Glomerular visceral epithelial cell (primary cell): ENCODE results near the gene CDC42SE2.
A peak's percentile ranks its signal among the peaks of the same experiment; 100 is the strongest.
"Not testable (repeated sequence)": the region's sequence is repeated elsewhere in the genome, so short reads cannot be mapped to it uniquely, and the experiment has no call there.

Experiments used
- DNase-seq: peaks from one replicate; pipeline ENCODE4 v3.0.0-alpha.2; 2016; ENCODE audit errors: extremely low spot score

The CDC42SE2 gene

DNA sequence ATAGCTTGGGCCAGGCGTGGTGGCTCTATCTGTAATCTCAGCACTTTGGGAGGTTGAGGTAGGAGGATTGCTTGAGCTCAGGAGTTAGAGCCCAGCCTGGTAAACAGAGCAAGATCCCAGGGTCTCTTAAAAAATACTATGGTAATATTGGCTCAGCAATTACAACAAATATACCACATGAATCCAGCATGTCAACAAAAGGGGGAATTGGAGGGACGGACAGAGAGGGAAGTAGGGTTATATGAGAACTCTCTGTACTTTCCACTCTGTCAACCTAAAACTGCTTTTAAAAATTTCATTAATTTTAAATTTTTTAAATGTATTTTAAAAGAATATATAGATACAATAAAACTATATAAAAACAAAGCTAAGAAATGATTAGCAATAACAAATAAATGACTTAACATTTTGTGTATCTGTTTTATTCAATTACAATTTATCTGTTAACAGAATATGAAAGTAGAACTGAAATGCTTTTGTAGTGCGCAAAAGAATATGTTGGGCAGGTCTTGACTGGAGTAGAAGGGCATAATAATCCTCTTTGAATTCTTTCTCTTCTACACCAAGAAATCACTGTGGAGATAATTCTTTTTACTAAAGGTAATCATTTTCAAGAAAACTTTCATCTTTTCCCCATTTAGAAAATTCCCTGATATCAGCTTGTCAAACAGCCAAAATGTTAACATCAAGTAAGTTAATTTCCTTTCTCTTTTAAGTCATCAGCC is 12.9 kb upstream of the CDC42SE2 start:
- no peak for DNase-seq

DNA sequence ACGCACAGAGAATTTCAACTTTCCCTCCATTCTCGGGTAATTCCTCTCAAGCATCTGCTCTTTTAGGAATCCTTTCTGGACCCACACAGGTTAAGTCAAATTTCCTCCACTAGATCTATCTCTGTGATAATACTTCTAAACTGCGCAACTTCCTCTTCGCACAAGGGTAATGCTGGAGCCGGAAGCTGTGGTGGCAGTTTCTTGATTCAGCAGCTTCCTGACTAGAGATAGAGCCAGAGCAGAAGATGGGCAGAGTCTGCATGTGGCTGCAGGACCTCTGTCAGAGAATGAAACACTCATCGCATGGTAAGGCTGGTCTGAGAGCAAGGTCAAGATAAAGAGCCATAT is 11.1 kb upstream of the CDC42SE2 start:
- DNase-seq = no peak

DNA sequence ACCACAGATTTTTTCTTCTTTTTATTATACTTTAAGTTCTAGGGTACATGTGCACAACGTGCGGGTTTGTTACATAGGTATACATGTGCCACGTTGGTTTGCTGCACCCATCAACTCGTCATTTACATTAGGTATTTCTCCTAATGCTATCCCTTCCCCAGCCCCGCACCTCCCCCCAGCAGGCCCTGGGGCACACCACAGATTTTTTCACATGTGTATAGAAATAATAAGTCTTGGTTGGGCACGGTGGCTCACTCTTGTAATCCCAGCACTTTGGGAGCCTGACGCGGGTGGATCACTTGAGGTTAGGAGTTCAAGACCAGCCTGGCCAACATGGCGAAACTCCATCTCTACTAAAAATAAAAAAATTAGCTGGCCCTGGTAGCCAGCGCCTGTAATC is 9.8 kb upstream of the CDC42SE2 start:
- DNase-seq = not testable (repeated sequence)

GRCh38 chr5:131254741-131255140 is 9.1 kb upstream of the CDC42SE2 start:
- DNase-seq = no peak

- DNase-seq = no peak
Observed at GRCh38 chr5:131256507-131256823, 7.4 kb upstream of the CDC42SE2 start.

- no peak for DNase-seq
Observed at GRCh38 chr5:131258733-131259132, 5.1 kb upstream of the CDC42SE2 start.

DNA sequence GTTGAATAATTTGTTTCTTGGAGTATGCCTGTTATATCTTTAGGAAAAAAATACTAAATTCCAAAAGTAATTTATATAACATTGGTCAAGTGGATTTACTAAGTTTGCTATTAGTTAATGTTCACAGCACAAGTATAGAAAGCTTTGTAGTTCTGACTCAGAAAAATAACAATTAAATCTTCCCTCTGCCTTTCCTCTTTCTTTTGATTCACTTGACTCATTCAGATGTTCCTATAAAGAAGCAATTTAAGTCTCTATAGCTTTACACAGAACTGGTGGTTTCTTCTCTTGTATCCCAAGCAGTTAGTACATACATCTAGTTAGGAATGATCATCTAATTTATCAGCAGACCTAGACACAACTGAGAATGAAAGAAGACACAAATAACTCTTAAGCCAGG is 4.5 kb upstream of the CDC42SE2 start:
- DNase-seq = no peak

DNA sequence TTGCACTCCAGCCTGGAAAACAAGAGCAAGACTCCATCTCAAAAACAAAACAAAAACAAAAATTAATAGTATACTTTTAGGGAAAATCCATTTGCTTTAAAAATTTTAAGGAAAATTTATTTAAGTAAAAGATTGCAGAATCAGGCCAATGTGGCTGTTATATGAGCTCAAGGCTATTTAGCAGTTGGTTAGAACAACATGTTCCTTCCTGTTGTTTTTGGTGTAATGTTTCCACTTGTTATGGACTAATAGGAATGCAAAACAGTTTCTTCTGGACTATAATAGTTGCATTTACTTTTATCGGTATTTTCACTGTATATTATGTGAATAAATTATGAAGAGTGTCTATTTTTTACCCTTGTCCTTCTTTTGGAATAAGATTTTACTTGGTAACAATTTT is 3.0 kb upstream of the CDC42SE2 start:
- DNase-seq = no peak

DNA sequence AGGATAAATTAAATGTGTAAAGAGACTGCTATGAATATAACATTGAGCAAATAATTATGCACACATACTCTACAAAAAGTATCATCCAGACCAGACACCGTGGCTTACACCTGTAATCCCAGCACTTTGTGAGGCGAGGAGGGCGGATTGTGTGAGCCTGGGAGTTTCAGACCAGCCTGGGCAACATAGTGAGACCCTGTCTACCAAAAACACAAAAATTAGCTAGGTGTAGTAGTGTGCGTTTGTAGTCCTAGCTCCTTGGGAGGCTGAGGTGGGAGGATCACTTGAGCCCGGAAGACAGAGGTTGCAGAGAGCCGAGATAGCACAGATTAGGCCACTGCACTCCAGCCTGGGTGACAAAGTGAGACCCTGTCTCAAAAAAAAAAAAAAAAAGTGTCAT is 2.4 kb upstream of the CDC42SE2 start:
- no peak for DNase-seq

GRCh38 chr5:131262953-131263541 is 806 bp upstream of the CDC42SE2 start:
- peak; percentile 20 for DNase-seq

DNA sequence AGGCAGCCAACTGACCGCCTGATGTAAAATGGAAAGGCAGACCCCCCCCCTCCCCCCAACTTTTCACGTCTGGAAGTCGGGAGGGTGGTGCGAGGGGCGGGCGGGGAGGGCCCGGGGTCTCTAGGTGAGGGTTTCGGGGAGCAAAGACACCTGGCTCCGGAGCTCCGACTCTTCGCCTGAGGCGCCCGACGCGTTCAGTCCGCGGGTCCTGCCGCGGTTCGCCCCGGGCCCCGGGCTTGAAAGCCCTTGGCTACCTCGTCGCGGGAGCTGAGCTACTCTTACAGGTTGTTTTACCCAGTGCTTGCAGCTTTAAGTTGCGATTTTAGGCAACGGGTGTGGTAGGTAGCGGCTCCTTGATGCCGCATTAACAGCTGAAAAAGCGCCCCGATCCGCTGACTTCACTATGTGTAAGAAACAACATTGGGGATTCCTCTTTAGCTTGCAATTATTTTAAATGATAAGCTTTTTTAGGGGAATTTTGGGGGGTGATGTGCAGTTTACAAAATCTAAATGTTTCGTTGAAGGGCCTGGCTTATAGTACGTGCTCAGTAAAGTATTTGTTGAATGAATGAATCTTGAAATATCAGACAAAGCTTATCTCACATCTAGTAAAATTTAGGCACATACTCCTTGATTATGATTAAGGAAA is 722 bp downstream of the CDC42SE2 start:
- peak; percentile 46 for DNase-seq

DNA sequence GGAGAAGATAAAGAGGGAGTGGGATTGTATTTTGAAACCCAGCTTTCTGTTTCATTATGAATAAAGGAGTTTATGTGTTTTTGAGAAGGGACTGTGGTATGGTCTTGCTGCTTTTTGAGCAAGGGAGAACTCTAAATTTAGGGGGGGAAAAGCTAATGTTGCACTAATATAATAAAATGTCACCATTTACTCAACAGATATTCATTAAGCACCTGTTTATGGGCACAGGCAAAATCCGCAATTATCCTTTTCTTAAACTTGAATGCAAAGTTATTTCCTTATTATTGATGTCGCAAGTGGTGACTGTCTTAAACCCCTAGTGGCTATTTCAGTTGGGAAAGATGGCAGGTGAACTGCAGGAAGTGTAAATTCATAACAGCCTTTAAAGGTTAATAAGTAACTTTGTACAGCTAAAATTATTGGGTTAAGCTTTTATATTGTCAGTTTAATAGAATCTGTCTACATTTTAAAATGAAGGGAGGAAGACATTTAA is 1.5 kb downstream of the CDC42SE2 start:
- DNase-seq = peak; percentile 64

DNA sequence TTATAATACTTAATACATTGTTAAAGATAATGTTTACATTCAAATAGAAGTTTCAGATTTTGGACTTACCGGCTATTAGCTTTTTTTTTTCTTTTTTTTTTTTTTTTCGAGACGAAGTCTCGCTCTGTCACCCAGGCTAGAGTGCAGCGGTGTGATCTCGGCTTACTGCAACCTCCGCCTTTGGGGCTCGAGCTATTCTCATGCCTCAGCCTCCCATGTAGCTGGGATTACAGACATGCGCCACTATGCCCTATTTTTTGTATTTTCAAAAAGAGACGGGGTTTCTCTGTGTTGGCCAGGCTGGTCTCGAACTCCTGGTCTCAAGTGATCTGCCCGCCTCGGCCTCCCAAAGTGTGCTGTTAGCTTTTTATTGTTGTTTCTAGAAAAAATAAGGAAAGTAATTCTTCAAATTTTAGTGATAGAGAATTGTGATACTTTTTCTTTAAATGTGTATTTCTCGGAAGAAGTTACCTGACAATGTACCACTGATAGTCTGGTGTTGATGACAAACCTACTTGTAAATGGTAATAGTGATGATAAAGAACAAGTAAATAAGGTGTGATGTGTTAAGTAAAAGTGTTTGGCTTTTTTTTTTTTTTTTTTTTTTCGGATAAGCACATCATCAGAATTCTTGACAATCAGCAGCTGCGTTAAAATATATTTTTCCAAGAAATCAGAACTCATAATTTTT is 2.7 kb downstream of the CDC42SE2 start:
- DNase-seq = no peak

GRCh38 chr5:131268758-131269370 is 5.0 kb downstream of the CDC42SE2 start:
- no peak for DNase-seq

- DNase-seq = peak; percentile 39
Observed at GRCh38 chr5:131270809-131271208, 7.0 kb downstream of the CDC42SE2 start.

- DNase-seq = not testable (repeated sequence)
Observed at GRCh38 chr5:131271888-131272287, 8.0 kb downstream of the CDC42SE2 start.

DNA sequence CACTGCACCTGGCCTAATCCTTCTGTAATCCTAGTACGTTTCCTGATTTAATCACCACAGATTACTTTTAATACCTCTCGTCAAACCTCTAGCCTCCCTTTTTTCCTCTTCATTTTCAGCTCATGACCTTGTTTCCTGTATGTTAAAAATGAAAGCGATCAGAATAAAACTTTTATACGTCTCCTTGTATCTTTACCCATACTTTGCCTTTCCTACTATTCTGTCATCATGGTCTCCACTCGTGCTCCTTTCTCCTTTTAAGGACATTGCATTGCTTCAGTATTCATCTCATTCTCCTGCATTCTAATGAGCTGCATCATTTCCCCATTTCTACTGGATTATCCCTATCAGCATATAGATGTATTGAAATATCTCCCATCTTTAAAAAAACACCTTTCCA is 8.5 kb downstream of the CDC42SE2 start:
- DNase-seq = no peak

GRCh38 chr5:131272724-131273123 is 8.9 kb downstream of the CDC42SE2 start:
- DNase-seq = no peak

- no peak for DNase-seq
Observed at GRCh38 chr5:131274326-131275063, 10.6 kb downstream of the CDC42SE2 start.

DNA sequence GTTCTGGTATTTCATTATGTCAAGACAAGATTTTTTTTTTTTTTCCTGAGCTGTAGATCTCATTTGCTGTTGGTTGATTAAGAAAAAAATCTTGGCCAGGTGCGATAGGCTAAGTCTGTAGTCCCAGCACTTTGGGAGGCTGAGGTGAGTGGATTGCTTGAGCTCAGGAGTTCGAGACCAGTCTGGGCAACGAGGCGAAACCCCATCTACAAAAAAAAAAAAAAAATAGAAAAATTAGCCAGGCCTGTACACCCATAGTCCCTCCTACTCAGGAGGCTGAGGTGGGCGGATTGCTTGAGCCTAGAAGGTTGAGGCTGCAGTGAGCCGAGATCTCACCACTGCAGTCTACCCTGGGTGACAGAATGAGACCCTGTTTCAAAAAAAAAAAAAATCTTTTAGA is 12.2 kb downstream of the CDC42SE2 start:
- no peak for DNase-seq

GRCh38 chr5:131277447-131277846 is 13.6 kb downstream of the CDC42SE2 start:
- DNase-seq = no peak
